ENCODE measurements around the gene ZBTB17. TPM values are rescaled to one million over a fixed set of nuclear protein-coding genes. Genes with fewer than 3 reads are reported as not detected.
"Not testable (repeated sequence)": the region's sequence is repeated elsewhere in the genome, so short reads cannot be mapped to it uniquely, and the experiment has no call there.

ZBTB17 gene
- total RNA-seq, 4 donors from 2014 or later, result 33.3 to 113 (median 50.5) TPM

- intact Hi-C loops (cut with DNase I; ENCODE audit: low total_unique reads), result no loop called here
- H3K4me1 ChIP-seq, result no peaks in the 10 kb centered on the region
- no peak for DNase-seq
- 75% methylated on average over 5 of the region's 5 CpGs; no CpG with 5 or more reads in 1 of the 2 donors for WGBS, 2 donors (ENCODE audit: low coverage in 1 of 2)
- no peak overlapping the region for H3K27ac ChIP-seq
- H3K4me3 ChIP-seq, result no peak overlapping the region
- no peaks in the 10 kb centered on the region for H3K27me3 ChIP-seq
- in situ Hi-C loops (cut with MboI; ENCODE audit: low pct_ligation_motif_present in 1 of 4, low pct_unique_long_range_greater_than_20kb in 1 of 4, low sequenced_read_pairs in 3 of 4), result no loop called here
- H3K36me3 ChIP-seq, result no peaks in the 10 kb centered on the region
- TF ChIP-seq POLR2A (IDR thresholded peaks at IDR 0.05) (no peak), EP300 (IDR thresholded peaks at IDR 0.05; ENCODE audit: low read depth) (no peak), POLR2AphosphoS5 (IDR thresholded peaks at IDR 0.05) (no peak)
- H3K9me3 ChIP-seq, result no peaks in the 10 kb centered on the region
Measured at GRCh38 chr1:16005597-16005996, 29.7 kb upstream of the ZBTB17 start.

- 75 to 88% methylated on average over 9 to 10 of the region's 10 CpGs for WGBS, 2 donors (ENCODE audit: low coverage in 1 of 2)
- H3K27ac ChIP-seq; in situ Hi-C loops (cut with MboI; ENCODE audit: low pct_ligation_motif_present in 1 of 4, low pct_unique_long_range_greater_than_20kb in 1 of 4, low sequenced_read_pairs in 3 of 4); H3K4me3 ChIP-seq; H3K9me3 ChIP-seq; intact Hi-C loops (cut with DNase I; ENCODE audit: low total_unique reads); DNase-seq; H3K4me1 ChIP-seq; H3K27me3 ChIP-seq; H3K36me3 ChIP-seq: not testable (repeated sequence)
Measured at GRCh38 chr1:16001274-16001673, 25.4 kb upstream of the ZBTB17 start.

GRCh38 chr1:15998929-15999328, 23.0 kb upstream of the ZBTB17 start:
- Histone ChIP-seq H3K27ac (no peak overlapping the region), H3K27me3 (no peaks in the 10 kb centered on the region), H3K36me3 (no peaks in the 10 kb centered on the region), H3K4me3 (no peak overlapping the region), H3K9me3 (no peaks in the 10 kb centered on the region), H3K4me1 (no peaks in the 10 kb centered on the region)
- no peak for DNase-seq
- in situ Hi-C loops (cut with MboI; ENCODE audit: low pct_ligation_motif_present in 1 of 4, low pct_unique_long_range_greater_than_20kb in 1 of 4, low sequenced_read_pairs in 3 of 4), result loop anchor here in 2 of 4 donors (25.0 kb wide), 1 partner anchor 187 kb away; the partner anchor contains the start of gene UQCRHL (in 2 of the 2)
- WGBS, 2 donors (ENCODE audit: low coverage in 1 of 2), result 78 to 79% methylated on average over 2 to 11 of the region's 11 CpGs
- intact Hi-C loops (cut with DNase I; ENCODE audit: low total_unique reads), result loop anchor here (10.0 kb wide), 1 partner anchor 184 kb away; no protein-coding TSS in a partner anchor
- TF ChIP-seq POLR2AphosphoS5 (IDR thresholded peaks at IDR 0.05), result no peak
- TF ChIP-seq EP300 (IDR thresholded peaks at IDR 0.05; ENCODE audit: low read depth), result no peak

- Histone ChIP-seq H3K4me3 (no peak overlapping the region), H3K9me3 (no peaks in the 10 kb centered on the region), H3K36me3 (no peaks in the 10 kb centered on the region), H3K27me3 (no peaks in the 10 kb centered on the region), H3K27ac (no peak overlapping the region), H3K4me1 (no peaks in the 10 kb centered on the region)
- intact Hi-C loops (cut with DNase I; ENCODE audit: low total_unique reads), result loop anchor here (10.0 kb wide), 1 partner anchor 183 kb away; no protein-coding TSS in a partner anchor
- 77 to 85% methylated on average over 5 to 9 of the region's 9 CpGs for WGBS, 2 donors (ENCODE audit: low coverage in 1 of 2)
- no peak for TF ChIP-seq EP300 (IDR thresholded peaks at IDR 0.05; ENCODE audit: low read depth)
- TF ChIP-seq POLR2A (IDR thresholded peaks at IDR 0.05), result no peak
- no peak for TF ChIP-seq CTCF (IDR thresholded peaks at IDR 0.05)
- TF ChIP-seq POLR2AphosphoS5 (IDR thresholded peaks at IDR 0.05), result no peak
- no peak for DNase-seq
- in situ Hi-C loops (cut with MboI; ENCODE audit: low pct_ligation_motif_present in 1 of 4, low pct_unique_long_range_greater_than_20kb in 1 of 4, low sequenced_read_pairs in 3 of 4), result loop anchor here in 2 of 4 donors (25.0 kb wide), 1 partner anchor 185 kb away; the partner anchor contains the start of gene UQCRHL (in 2 of the 2)
Measured at GRCh38 chr1:15997637-15998280, 21.9 kb upstream of the ZBTB17 start.

- Histone ChIP-seq H3K9me3 (no peaks in the 10 kb centered on the region), H3K4me3 (no peak overlapping the region), H3K27me3 (no peaks in the 10 kb centered on the region), H3K36me3 (no peaks in the 10 kb centered on the region), H3K27ac (no peak overlapping the region), H3K4me1 (no peaks in the 10 kb centered on the region)
- DNase-seq, result no peak
- WGBS, 2 donors (ENCODE audit: low coverage in 1 of 2), result 50 to 84% methylated on average over 1 to 5 of the region's 9 CpGs
- no peak for TF ChIP-seq POLR2A (IDR thresholded peaks at IDR 0.05)
- TF ChIP-seq POLR2AphosphoS5 (IDR thresholded peaks at IDR 0.05), result no peak
- no peak for TF ChIP-seq EP300 (IDR thresholded peaks at IDR 0.05; ENCODE audit: low read depth)
- no peak for TF ChIP-seq CTCF (IDR thresholded peaks at IDR 0.05)
- intact Hi-C loops (cut with DNase I; ENCODE audit: low total_unique reads), result loop anchor here (10.0 kb wide), 1 partner anchor 182 kb away; no protein-coding TSS in a partner anchor
- in situ Hi-C loops (cut with MboI; ENCODE audit: low pct_ligation_motif_present in 1 of 4, low pct_unique_long_range_greater_than_20kb in 1 of 4, low sequenced_read_pairs in 3 of 4), result loop anchor here in 2 of 4 donors (25.0 kb wide), 1 partner anchor 185 kb away; the partner anchor contains the start of gene UQCRHL (in 2 of the 2)
Measured at GRCh38 chr1:15997076-15997585, 21.2 kb upstream of the ZBTB17 start.

Measured in transverse colon (tissue), 4 donors.